Body of pancreas (tissue), 4 donors: ENCODE measurements around the gene PBX1.

Source experiments
- CTCF ChIP-seq, 7 experiments: fragments of 450-650 bp in 4 of 7; fragments of 200-600 bp in 3 of 7; sonication (generic) in 3 of 7; IDR thresholded peaks; one replicate each; pipeline ENCODE4 v1.5.1; 2016 to 2019; ENCODE audit warnings: antibody characterized with exemption in 7 of 7
- POLR2A ChIP-seq, 3 donors: fragments of 450-650 bp; IDR thresholded peaks; one replicate each; pipeline ENCODE4 v1.6.1; 2016; ENCODE audit warnings: antibody characterized with exemption in 3 of 3, mild to moderate bottlenecking in 2 of 3

- TF ChIP-seq CTCF (IDR thresholded peaks at IDR 0.05), result no peak
- no peak for TF ChIP-seq POLR2A (IDR thresholded peaks at IDR 0.05)
These were observed 221.9 kb downstream of the PBX1 start for GRCh38 chr1:164780863-164781262.
